PC-9 (cell line): Measurements from ENCODE around the gene MTPN.

Experiments used
- CTCF ChIP-seq: fragments of 200-600 bp; sonication (generic); conservative IDR thresholded peaks from 2 replicates; pipeline ENCODE4 v1.6.1; 2017; ENCODE audit warnings: mixed run types, antibody characterized with exemption, mild to moderate bottlenecking, moderate library complexity
- EZH2 ChIP-seq: fragments of 200-600 bp; sonication (generic); IDR thresholded peaks from 2 replicates; pipeline ENCODE4 v1.8.0; 2017; ENCODE audit warnings: antibody characterized with exemption, low read depth

GRCh38 chr7:135898226-135898625, 78.9 kb downstream of the MTPN start:
- no peak for TF ChIP-seq CTCF
- TF ChIP-seq EZH2, result no peak
